Measurements from ENCODE around the gene DDX25. TPM values are rescaled to one million over a fixed set of nuclear protein-coding genes. Genes with fewer than 3 reads are reported as not detected.

DDX25 gene
- total and polyA plus RNA-seq, 9 of the 15 experiments (the other 6 are each of a cell fraction or from before 2014, with no cell fraction given) = not detected

DNA sequence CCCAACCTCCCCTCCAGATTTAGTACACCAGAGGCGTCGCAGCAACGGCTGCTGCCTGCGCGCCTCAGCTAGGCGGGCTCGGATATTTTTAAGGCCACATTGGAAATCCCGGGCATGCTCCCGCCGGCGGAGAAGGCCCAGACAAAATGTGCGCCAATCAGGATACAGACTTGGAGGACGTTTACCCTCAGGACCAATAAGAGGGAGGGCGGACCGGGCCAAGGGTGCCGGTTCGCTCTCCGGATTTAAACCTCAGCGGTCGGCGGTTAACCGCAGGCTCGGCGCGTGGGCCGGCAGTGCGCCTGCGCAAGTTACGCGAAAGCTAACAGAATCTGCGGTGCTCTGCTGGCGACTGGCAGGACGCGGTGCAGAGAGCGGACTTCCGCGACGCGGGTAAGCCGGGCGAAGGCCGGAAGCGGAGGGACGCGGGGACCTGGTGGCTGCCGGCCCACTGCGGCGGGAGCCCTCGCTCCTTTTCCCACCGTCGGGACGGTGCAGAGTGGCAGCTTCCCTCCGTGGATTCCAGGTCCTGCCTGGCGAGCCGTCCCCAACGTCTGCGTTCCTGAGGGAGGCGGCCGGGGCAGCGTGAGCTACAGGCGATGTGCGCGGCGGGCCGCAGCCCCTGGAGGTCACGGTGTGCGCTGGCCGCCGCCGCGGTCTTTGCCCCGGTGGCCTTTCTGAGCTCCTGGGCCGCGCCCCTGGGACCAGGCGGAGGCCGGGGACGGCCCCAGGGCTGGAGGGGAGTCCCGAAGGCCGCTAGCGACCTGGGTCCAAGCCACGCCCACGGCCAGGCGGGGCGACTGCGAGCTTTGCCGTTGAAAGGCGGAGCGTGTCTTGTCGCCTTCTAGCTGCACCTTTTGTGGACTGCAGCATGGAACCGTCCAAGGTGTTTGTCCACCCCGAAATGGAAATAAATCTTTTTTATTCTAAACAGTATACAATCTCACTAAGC lies 16.7 kb upstream of the DDX25 start, which contains the start of gene HYLS1 (continued):
- TF ChIP-seq GATA2 (CRISPR knock-in tag; IDR thresholded peaks at IDR 0.05) = no peak
- TF ChIP-seq HSF4 (CRISPR knock-in tag; IDR thresholded peaks at IDR 0.05; ENCODE audit: borderline replicate concordance) = no peak
- TF ChIP-seq ZFPM2 (CRISPR knock-in tag; IDR thresholded peaks at IDR 0.05) = no peak
- TF ChIP-seq, protein P1, sequence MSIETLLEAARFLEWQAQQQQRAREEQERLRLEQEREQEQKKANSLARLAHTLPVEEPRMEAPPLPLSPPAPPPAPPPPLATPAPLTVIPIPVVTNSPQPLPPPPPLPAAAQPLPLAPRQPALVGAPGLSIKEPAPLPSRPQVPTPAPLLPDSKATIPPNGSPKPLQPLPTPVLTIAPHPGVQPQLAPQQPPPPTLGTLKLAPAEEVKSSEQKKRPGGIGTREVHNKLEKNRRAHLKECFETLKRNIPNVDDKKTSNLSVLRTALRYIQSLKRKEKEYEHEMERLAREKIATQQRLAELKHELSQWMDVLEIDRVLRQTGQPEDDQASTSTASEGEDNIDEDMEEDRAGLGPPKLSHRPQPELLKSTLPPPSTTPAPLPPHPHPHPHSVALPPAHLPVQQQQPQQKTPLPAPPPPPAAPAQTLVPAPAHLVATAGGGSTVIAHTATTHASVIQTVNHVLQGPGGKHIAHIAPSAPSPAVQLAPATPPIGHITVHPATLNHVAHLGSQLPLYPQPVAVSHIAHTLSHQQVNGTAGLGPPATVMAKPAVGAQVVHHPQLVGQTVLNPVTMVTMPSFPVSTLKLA (conservative IDR thresholded peaks at IDR 0.05) = peak in 1 of 2 experiments; percentile 62; a peak in 3 of 4 replicates
- TF ChIP-seq, protein P2, sequence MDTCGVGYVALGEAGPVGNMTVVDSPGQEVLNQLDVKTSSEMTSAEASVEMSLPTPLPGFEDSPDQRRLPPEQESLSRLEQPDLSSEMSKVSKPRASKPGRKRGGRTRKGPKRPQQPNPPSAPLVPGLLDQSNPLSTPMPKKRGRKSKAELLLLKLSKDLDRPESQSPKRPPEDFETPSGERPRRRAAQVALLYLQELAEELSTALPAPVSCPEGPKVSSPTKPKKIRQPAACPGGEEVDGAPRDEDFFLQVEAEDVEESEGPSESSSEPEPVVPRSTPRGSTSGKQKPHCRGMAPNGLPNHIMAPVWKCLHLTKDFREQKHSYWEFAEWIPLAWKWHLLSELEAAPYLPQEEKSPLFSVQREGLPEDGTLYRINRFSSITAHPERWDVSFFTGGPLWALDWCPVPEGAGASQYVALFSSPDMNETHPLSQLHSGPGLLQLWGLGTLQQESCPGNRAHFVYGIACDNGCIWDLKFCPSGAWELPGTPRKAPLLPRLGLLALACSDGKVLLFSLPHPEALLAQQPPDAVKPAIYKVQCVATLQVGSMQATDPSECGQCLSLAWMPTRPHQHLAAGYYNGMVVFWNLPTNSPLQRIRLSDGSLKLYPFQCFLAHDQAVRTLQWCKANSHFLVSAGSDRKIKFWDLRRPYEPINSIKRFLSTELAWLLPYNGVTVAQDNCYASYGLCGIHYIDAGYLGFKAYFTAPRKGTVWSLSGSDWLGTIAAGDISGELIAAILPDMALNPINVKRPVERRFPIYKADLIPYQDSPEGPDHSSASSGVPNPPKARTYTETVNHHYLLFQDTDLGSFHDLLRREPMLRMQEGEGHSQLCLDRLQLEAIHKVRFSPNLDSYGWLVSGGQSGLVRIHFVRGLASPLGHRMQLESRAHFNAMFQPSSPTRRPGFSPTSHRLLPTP (IDR thresholded peaks at IDR 0.05; ENCODE audit: borderline replicate concordance, extremely low read depth, insufficient read length) = no peak
- TF ChIP-seq ZNF239 (CRISPR knock-in tag; IDR thresholded peaks at IDR 0.05) = 0 out of 2 replicates have a peak, but pooled peaks have one; percentile 5
- TF ChIP-seq, protein P3, sequence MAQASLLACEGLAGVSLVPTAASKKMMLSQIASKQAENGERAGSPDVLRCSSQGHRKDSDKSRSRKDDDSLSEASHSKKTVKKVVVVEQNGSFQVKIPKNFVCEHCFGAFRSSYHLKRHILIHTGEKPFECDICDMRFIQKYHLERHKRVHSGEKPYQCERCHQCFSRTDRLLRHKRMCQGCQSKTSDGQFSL (CRISPR knock-in tag; IDR thresholded peaks at IDR 0.05) = no peak
- TF ChIP-seq, protein P3 (tag; IDR thresholded peaks at IDR 0.05) = no peak
- TF ChIP-seq RFX7 (CRISPR knock-in tag; IDR thresholded peaks at IDR 0.05) = no peak
- TF ChIP-seq, protein P4, sequence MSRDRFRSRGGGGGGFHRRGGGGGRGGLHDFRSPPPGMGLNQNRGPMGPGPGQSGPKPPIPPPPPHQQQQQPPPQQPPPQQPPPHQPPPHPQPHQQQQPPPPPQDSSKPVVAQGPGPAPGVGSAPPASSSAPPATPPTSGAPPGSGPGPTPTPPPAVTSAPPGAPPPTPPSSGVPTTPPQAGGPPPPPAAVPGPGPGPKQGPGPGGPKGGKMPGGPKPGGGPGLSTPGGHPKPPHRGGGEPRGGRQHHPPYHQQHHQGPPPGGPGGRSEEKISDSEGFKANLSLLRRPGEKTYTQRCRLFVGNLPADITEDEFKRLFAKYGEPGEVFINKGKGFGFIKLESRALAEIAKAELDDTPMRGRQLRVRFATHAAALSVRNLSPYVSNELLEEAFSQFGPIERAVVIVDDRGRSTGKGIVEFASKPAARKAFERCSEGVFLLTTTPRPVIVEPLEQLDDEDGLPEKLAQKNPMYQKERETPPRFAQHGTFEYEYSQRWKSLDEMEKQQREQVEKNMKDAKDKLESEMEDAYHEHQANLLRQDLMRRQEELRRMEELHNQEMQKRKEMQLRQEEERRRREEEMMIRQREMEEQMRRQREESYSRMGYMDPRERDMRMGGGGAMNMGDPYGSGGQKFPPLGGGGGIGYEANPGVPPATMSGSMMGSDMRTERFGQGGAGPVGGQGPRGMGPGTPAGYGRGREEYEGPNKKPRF (IDR thresholded peaks at IDR 0.05; ENCODE audit: low read depth, low read length) = no peak
- no peak for TF ChIP-seq ZNF121 (CRISPR knock-in tag; conservative IDR thresholded peaks at IDR 0.05)
- no peak for TF ChIP-seq ZNF124 (CRISPR knock-in tag; IDR thresholded peaks at IDR 0.05)
- peak; percentile 65; the same call in 1 of the 2 replicates for TF ChIP-seq MTA3 (IDR thresholded peaks at IDR 0.05; ENCODE audit: borderline replicate concordance)
- TF ChIP-seq, protein P5, sequence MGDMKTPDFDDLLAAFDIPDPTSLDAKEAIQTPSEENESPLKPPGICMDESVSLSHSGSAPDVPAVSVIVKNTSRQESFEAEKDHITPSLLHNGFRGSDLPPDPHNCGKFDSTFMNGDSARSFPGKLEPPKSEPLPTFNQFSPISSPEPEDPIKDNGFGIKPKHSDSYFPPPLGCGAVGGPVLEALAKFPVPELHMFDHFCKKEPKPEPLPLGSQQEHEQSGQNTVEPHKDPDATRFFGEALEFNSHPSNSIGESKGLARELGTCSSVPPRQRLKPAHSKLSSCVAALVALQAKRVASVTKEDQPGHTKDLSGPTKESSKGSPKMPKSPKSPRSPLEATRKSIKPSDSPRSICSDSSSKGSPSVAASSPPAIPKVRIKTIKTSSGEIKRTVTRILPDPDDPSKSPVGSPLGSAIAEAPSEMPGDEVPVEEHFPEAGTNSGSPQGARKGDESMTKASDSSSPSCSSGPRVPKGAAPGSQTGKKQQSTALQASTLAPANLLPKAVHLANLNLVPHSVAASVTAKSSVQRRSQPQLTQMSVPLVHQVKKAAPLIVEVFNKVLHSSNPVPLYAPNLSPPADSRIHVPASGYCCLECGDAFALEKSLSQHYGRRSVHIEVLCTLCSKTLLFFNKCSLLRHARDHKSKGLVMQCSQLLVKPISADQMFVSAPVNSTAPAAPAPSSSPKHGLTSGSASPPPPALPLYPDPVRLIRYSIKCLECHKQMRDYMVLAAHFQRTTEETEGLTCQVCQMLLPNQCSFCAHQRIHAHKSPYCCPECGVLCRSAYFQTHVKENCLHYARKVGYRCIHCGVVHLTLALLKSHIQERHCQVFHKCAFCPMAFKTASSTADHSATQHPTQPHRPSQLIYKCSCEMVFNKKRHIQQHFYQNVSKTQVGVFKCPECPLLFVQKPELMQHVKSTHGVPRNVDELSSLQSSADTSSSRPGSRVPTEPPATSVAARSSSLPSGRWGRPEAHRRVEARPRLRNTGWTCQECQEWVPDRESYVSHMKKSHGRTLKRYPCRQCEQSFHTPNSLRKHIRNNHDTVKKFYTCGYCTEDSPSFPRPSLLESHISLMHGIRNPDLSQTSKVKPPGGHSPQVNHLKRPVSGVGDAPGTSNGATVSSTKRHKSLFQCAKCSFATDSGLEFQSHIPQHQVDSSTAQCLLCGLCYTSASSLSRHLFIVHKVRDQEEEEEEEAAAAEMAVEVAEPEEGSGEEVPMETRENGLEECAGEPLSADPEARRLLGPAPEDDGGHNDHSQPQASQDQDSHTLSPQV (IDR thresholded peaks at IDR 0.05) = peak; percentile 50; the same call in 1 of the 2 replicates

Data from K562 (cell line).